Measurements from ENCODE around the gene B4GALT4. TPM values are rescaled to one million over a fixed set of nuclear protein-coding genes. Genes with fewer than 3 reads are reported as not detected.
A peak's percentile ranks its signal among the peaks of the same experiment; 100 is the strongest.

B4GALT4 gene
- total RNA-seq, 1 donor, result 28.2 TPM

GRCh38 chr3:119191800-119192199, 48.9 kb downstream of the B4GALT4 start:
- DNase-seq (ENCODE audit: insufficient read length, low spot score, missing footprints), result no peak
- Histone ChIP-seq H2AFZ (ENCODE audit: low read length) (no peak overlapping the region), H3K36me3 (ENCODE audit: insufficient read depth, low read length) (no peaks in the 10 kb centered on the region), H3K4me2 (ENCODE audit: insufficient read depth, low read length) (no peak overlapping the region), H3K4me1 (ENCODE audit: insufficient read depth, low read length) (peaks cover 17% of the 10 kb centered on the region), H3K27me3 (ENCODE audit: insufficient read depth, low read length) (no peaks in the 10 kb centered on the region), H3K4me3 (ENCODE audit: insufficient read depth, low read length) (no peak overlapping the region), H4K20me1 (ENCODE audit: insufficient read depth, low read length) (no peaks in the 10 kb centered on the region), H3K79me2 (ENCODE audit: insufficient read depth, low read length) (no peaks in the 10 kb centered on the region), H3K9me3 (ENCODE audit: low read depth, low read length) (no peaks in the 10 kb centered on the region), H3K27ac (ENCODE audit: low read depth, low read length) (no peak overlapping the region)
- TF ChIP-seq CTCF (IDR thresholded peaks at IDR 0.05; ENCODE audit: extremely low read depth, low read depth, low read length), result no peak

GRCh38 chr3:119187266-119187665, 53.4 kb downstream of the B4GALT4 start:
- no peaks in the 10 kb centered on the region for H3K9me3 ChIP-seq (ENCODE audit: low read depth, low read length)
- H3K4me2 ChIP-seq (ENCODE audit: insufficient read depth, low read length), result no peak overlapping the region
- DNase-seq (ENCODE audit: insufficient read length, low spot score, missing footprints), result peak; percentile 6
- no peak overlapping the region for H3K4me3 ChIP-seq (ENCODE audit: insufficient read depth, low read length)
- no peaks in the 10 kb centered on the region for H3K79me2 ChIP-seq (ENCODE audit: insufficient read depth, low read length)
- no peaks in the 10 kb centered on the region for H3K27me3 ChIP-seq (ENCODE audit: insufficient read depth, low read length)
- H2AFZ ChIP-seq (ENCODE audit: low read length), result no peak overlapping the region
- H3K36me3 ChIP-seq (ENCODE audit: insufficient read depth, low read length), result no peaks in the 10 kb centered on the region
- H4K20me1 ChIP-seq (ENCODE audit: insufficient read depth, low read length), result no peaks in the 10 kb centered on the region
- H3K4me1 ChIP-seq (ENCODE audit: insufficient read depth, low read length), result peaks cover 17% of the 10 kb centered on the region
- TF ChIP-seq CTCF (IDR thresholded peaks at IDR 0.05; ENCODE audit: extremely low read depth, low read depth, low read length), result no peak
- H3K27ac ChIP-seq (ENCODE audit: low read depth, low read length), result no peak overlapping the region

- no peaks in the 10 kb centered on the region for H3K79me2 ChIP-seq (ENCODE audit: insufficient read depth, low read length)
- H4K20me1 ChIP-seq (ENCODE audit: insufficient read depth, low read length), result no peaks in the 10 kb centered on the region
- no peak for TF ChIP-seq CTCF (IDR thresholded peaks at IDR 0.05; ENCODE audit: extremely low read depth, low read depth, low read length)
- H3K27ac ChIP-seq (ENCODE audit: low read depth, low read length), result peak overlapping the region; percentile 41
- peaks cover 21% of the 10 kb centered on the region for H3K4me1 ChIP-seq (ENCODE audit: insufficient read depth, low read length)
- H3K4me3 ChIP-seq (ENCODE audit: insufficient read depth, low read length), result no peak overlapping the region
- no peaks in the 10 kb centered on the region for H3K9me3 ChIP-seq (ENCODE audit: low read depth, low read length)
- peak overlapping the region; percentile 23 for H3K4me2 ChIP-seq (ENCODE audit: insufficient read depth, low read length)
- no peak overlapping the region for H2AFZ ChIP-seq (ENCODE audit: low read length)
- no peaks in the 10 kb centered on the region for H3K36me3 ChIP-seq (ENCODE audit: insufficient read depth, low read length)
- H3K27me3 ChIP-seq (ENCODE audit: insufficient read depth, low read length), result no peaks in the 10 kb centered on the region
- DNase-seq (ENCODE audit: insufficient read length, low spot score, missing footprints), result peak; percentile 91
These were observed 55.7 kb downstream of the B4GALT4 start for GRCh38 chr3:119184796-119185570.

GRCh38 chr3:119184111-119184510, 56.6 kb downstream of the B4GALT4 start:
- Histone ChIP-seq H3K9me3 (ENCODE audit: low read depth, low read length) (no peaks in the 10 kb centered on the region), H3K27ac (ENCODE audit: low read depth, low read length) (peak overlapping the region; percentile 9), H4K20me1 (ENCODE audit: insufficient read depth, low read length) (no peaks in the 10 kb centered on the region), H3K4me3 (ENCODE audit: insufficient read depth, low read length) (no peak overlapping the region), H3K27me3 (ENCODE audit: insufficient read depth, low read length) (no peaks in the 10 kb centered on the region), H3K36me3 (ENCODE audit: insufficient read depth, low read length) (no peaks in the 10 kb centered on the region), H2AFZ (ENCODE audit: low read length) (no peak overlapping the region), H3K4me2 (ENCODE audit: insufficient read depth, low read length) (no peak overlapping the region), H3K79me2 (ENCODE audit: insufficient read depth, low read length) (no peaks in the 10 kb centered on the region), H3K4me1 (ENCODE audit: insufficient read depth, low read length) (peaks cover 21% of the 10 kb centered on the region)
- DNase-seq (ENCODE audit: insufficient read length, low spot score, missing footprints), result no peak
- no peak for TF ChIP-seq CTCF (IDR thresholded peaks at IDR 0.05; ENCODE audit: extremely low read depth, low read depth, low read length)
